ENCODE results near the gene TMEM178B.

Gene TMEM178B

DNA sequence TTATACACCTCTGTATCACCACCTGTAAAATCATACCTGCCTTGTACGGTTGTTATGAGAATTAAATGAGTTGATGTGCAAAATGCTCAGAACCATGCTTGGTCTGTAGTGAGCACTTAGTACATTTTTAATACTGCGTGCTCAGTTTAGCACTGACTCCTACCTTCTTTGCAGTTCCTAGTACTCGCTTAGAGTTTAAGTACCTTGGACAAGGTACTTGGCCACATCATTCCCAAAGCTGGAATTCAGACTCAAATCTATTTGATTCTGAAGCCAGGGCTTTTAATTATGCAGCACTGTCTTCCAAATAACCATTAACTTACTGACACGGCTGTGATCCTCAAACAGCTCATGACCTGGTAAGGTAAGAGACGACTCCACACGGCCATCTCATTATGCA is 377.4 kb downstream of the TMEM178B start:
- Histone ChIP-seq H3K14ac (ENCODE audit: low read length) (no peak overlapping the region), H2AK5ac (ENCODE audit: low read depth, low read length) (no peak overlapping the region), H2BK5ac (ENCODE audit: low read length) (no peak overlapping the region), H4K91ac (ENCODE audit: low read depth, low read length, poor library complexity) (no peak overlapping the region), H3K23ac (ENCODE audit: low read depth, low read length, poor library complexity) (no peak overlapping the region), H3K27ac (replicated peaks; ENCODE audit: low read length) (no peak overlapping the region), H3K9ac (ENCODE audit: low read depth, low read length, poor library complexity) (no peak overlapping the region), H3K4me2 (ENCODE audit: insufficient read depth, low read length, poor library complexity, severe bottlenecking) (no peak overlapping the region), H3K18ac (ENCODE audit: low read length) (no peak overlapping the region), H2AFZ (ENCODE audit: low read length) (no peak overlapping the region), H3K27me3 (ENCODE audit: control insufficient read depth in 3 of 3, insufficient read depth in 3 of 3, low read depth in 1 of 3, low read length in 3 of 3) (no peaks in the 10 kb centered on the region), H3K4ac (ENCODE audit: low read length) (no peak overlapping the region), H3K9me3 (replicated peaks in 1 of 2; ENCODE audit: control insufficient read depth in 2 of 2, insufficient read depth in 1 of 2, low read depth in 1 of 2, low read length in 2 of 2) (no peaks in the 10 kb centered on the region), H3K4me1 (ENCODE audit: control insufficient read depth in 2 of 2, insufficient read depth in 1 of 2, low read depth in 1 of 2, low read length in 2 of 2) (peaks cover 0 to 1% of the 10 kb centered on the region in 2 donors), H2BK15ac (ENCODE audit: low read length) (no peak overlapping the region), H3K79me1 (ENCODE audit: low read depth, low read length) (no peaks in the 10 kb centered on the region), H4K8ac (ENCODE audit: low read depth, low read length) (no peak overlapping the region), H3K36me3 (replicated peaks in 1 of 2; ENCODE audit: control insufficient read depth in 2 of 2, insufficient read depth in 2 of 2, low read length in 2 of 2) (no peaks in the 10 kb centered on the region), H3K4me3 (ENCODE audit: low read length in 2 of 2) (no peak overlapping the region), H2BK120ac (ENCODE audit: low read depth, low read length) (no peak overlapping the region), H2BK12ac (ENCODE audit: low read length) (no peak overlapping the region)
- no peak for DNase-seq (ENCODE audit: low spot score)
- no CpG with 5 or more reads among the region's 6 CpGs for WGBS, 2 donors (ENCODE audit: extremely low coverage in 2 of 2, insufficient read length in 2 of 2, insufficient replicate concordance in 1 of 2)

DNA sequence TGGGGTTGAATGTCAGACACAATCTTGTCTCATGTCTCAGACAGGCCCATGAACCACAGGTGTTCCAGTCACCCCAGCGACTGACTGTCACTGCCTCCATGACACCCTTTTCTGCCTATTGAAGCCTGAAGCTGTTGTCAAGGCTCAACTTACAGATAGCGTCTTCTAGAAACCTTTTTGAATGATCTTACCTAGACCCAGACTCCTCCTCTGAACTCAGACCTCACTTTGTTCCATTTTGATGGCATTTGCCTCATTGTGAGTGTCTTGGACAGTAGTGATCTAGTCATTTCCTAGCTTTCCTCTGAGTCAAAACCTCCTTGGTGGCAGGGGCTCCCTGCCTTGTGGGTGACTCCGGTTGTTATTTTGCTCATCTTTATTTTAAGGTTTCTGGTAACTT is 379.0 kb downstream of the TMEM178B start:
- DNase-seq (ENCODE audit: low spot score) = no peak
- Histone ChIP-seq H2BK120ac (ENCODE audit: low read depth, low read length) (no peak overlapping the region), H3K4me3 (ENCODE audit: low read length in 2 of 2) (no peak overlapping the region), H3K4me2 (ENCODE audit: insufficient read depth, low read length, poor library complexity, severe bottlenecking) (no peak overlapping the region), H3K79me1 (ENCODE audit: low read depth, low read length) (no peaks in the 10 kb centered on the region), H3K9ac (ENCODE audit: low read depth, low read length, poor library complexity) (no peak overlapping the region), H3K23ac (ENCODE audit: low read depth, low read length, poor library complexity) (no peak overlapping the region), H2BK15ac (ENCODE audit: low read length) (no peak overlapping the region), H3K27me3 (ENCODE audit: control insufficient read depth in 3 of 3, insufficient read depth in 3 of 3, low read depth in 1 of 3, low read length in 3 of 3) (no peaks in the 10 kb centered on the region), H3K36me3 (replicated peaks in 1 of 2; ENCODE audit: control insufficient read depth in 2 of 2, insufficient read depth in 2 of 2, low read length in 2 of 2) (no peaks in the 10 kb centered on the region), H2AK5ac (ENCODE audit: low read depth, low read length) (no peak overlapping the region), H2BK5ac (ENCODE audit: low read length) (no peak overlapping the region), H3K18ac (ENCODE audit: low read length) (no peak overlapping the region), H4K91ac (ENCODE audit: low read depth, low read length, poor library complexity) (no peak overlapping the region), H3K4ac (ENCODE audit: low read length) (no peak overlapping the region), H3K4me1 (ENCODE audit: control insufficient read depth in 2 of 2, insufficient read depth in 1 of 2, low read depth in 1 of 2, low read length in 2 of 2) (peaks cover 0 to 1% of the 10 kb centered on the region in 2 donors), H3K9me3 (replicated peaks in 1 of 2; ENCODE audit: control insufficient read depth in 2 of 2, insufficient read depth in 1 of 2, low read depth in 1 of 2, low read length in 2 of 2) (no peaks in the 10 kb centered on the region), H4K8ac (ENCODE audit: low read depth, low read length) (no peak overlapping the region), H3K14ac (ENCODE audit: low read length) (no peak overlapping the region), H2AFZ (ENCODE audit: low read length) (no peak overlapping the region), H3K27ac (replicated peaks; ENCODE audit: low read length) (no peak overlapping the region), H2BK12ac (ENCODE audit: low read length) (no peak overlapping the region)
- no CpG with 5 or more reads among the region's 3 CpGs for WGBS, 2 donors (ENCODE audit: extremely low coverage in 2 of 2, insufficient read length in 2 of 2, insufficient replicate concordance in 1 of 2)

DNA sequence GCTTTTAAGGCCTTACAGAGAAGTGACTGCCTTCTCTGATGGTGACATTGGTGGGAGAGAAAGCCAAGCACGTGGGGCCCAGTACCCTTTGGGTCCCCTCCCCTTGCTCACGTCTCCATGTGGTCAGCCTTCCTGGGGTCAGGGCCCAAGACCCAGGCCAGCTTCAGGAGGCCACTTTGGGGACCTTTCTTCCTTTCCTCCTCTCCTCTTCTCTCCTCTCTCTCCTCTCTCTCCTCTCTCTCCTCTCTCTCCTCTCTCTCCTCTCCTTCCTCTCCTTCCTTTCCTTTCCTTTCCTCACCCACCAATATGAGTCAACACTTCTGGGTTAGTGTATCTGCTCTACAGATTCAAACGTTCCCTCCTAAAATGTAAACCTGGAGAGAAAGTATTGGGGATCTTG is 380.5 kb downstream of the TMEM178B start:
- no peak for DNase-seq (ENCODE audit: low spot score)
- H3K4me2 ChIP-seq (ENCODE audit: insufficient read depth, low read length, poor library complexity, severe bottlenecking) = no peak overlapping the region
- no CpG with 5 or more reads among the region's 3 CpGs for WGBS, 2 donors (ENCODE audit: extremely low coverage in 2 of 2, insufficient read length in 2 of 2, insufficient replicate concordance in 1 of 2)
- H3K14ac ChIP-seq (ENCODE audit: low read length) = no peak overlapping the region
- no peak overlapping the region for H4K8ac ChIP-seq (ENCODE audit: low read depth, low read length)
- no peak overlapping the region for H3K27ac ChIP-seq (replicated peaks; ENCODE audit: low read length)
- H3K4me1 ChIP-seq (ENCODE audit: control insufficient read depth in 2 of 2, insufficient read depth in 1 of 2, low read depth in 1 of 2, low read length in 2 of 2) = no peaks in the 10 kb centered on the region
- no peak overlapping the region for H2AK5ac ChIP-seq (ENCODE audit: low read depth, low read length)
- no peak overlapping the region for H3K18ac ChIP-seq (ENCODE audit: low read length)
- no peaks in the 10 kb centered on the region for H3K79me1 ChIP-seq (ENCODE audit: low read depth, low read length)
- no peak overlapping the region for H2BK5ac ChIP-seq (ENCODE audit: low read length)
- H2BK120ac ChIP-seq (ENCODE audit: low read depth, low read length) = no peak overlapping the region
- H3K4me3 ChIP-seq (ENCODE audit: low read length in 2 of 2) = no peak overlapping the region
- H3K9ac ChIP-seq (ENCODE audit: low read depth, low read length, poor library complexity) = no peak overlapping the region
- no peaks in the 10 kb centered on the region for H3K9me3 ChIP-seq (replicated peaks in 1 of 2; ENCODE audit: control insufficient read depth in 2 of 2, insufficient read depth in 1 of 2, low read depth in 1 of 2, low read length in 2 of 2)
- no peaks in the 10 kb centered on the region for H3K36me3 ChIP-seq (replicated peaks in 1 of 2; ENCODE audit: control insufficient read depth in 2 of 2, insufficient read depth in 2 of 2, low read length in 2 of 2)
- H3K4ac ChIP-seq (ENCODE audit: low read length) = no peak overlapping the region
- H2BK12ac ChIP-seq (ENCODE audit: low read length) = no peak overlapping the region
- H2BK15ac ChIP-seq (ENCODE audit: low read length) = no peak overlapping the region
- no peak overlapping the region for H3K23ac ChIP-seq (ENCODE audit: low read depth, low read length, poor library complexity)
- H2AFZ ChIP-seq (ENCODE audit: low read length) = no peak overlapping the region
- H3K27me3 ChIP-seq (ENCODE audit: control insufficient read depth in 3 of 3, insufficient read depth in 3 of 3, low read depth in 1 of 3, low read length in 3 of 3) = no peaks in the 10 kb centered on the region
- H4K91ac ChIP-seq (ENCODE audit: low read depth, low read length, poor library complexity) = no peak overlapping the region

DNA sequence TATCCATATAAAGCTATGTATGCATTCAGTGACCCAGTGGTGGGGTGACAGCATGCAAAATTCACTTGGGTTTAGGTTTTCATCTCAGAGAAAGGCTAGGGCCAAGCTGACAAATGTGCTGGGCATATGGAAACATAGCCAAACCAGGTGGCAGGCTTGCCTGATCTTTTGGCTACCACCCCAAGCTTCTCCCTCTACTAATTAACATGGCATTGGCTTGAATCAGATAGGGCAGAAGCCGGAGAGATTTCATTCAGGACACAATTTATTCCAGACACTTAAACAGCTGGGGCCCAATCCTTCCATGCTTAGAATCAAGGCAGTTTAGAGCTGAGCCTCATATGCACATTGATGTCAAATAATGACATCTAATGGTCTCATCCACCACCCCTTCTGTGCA is 381.9 kb downstream of the TMEM178B start:
- Histone ChIP-seq H2BK15ac (ENCODE audit: low read length) (no peak overlapping the region), H2BK5ac (ENCODE audit: low read length) (no peak overlapping the region), H3K23ac (ENCODE audit: low read depth, low read length, poor library complexity) (no peak overlapping the region), H2BK12ac (ENCODE audit: low read length) (no peak overlapping the region), H3K14ac (ENCODE audit: low read length) (no peak overlapping the region), H3K4me3 (ENCODE audit: low read length in 2 of 2) (no peak overlapping the region), H3K27me3 (ENCODE audit: control insufficient read depth in 3 of 3, insufficient read depth in 3 of 3, low read depth in 1 of 3, low read length in 3 of 3) (no peaks in the 10 kb centered on the region), H2BK120ac (ENCODE audit: low read depth, low read length) (no peak overlapping the region), H3K27ac (replicated peaks; ENCODE audit: low read length) (no peak overlapping the region), H3K4me1 (ENCODE audit: control insufficient read depth in 2 of 2, insufficient read depth in 1 of 2, low read depth in 1 of 2, low read length in 2 of 2) (peaks cover 2 to 3% of the 10 kb centered on the region in 2 donors), H3K4ac (ENCODE audit: low read length) (no peak overlapping the region), H4K91ac (ENCODE audit: low read depth, low read length, poor library complexity) (no peak overlapping the region), H3K18ac (ENCODE audit: low read length) (no peak overlapping the region), H4K8ac (ENCODE audit: low read depth, low read length) (no peak overlapping the region), H2AFZ (ENCODE audit: low read length) (no peak overlapping the region), H2AK5ac (ENCODE audit: low read depth, low read length) (no peak overlapping the region), H3K9me3 (replicated peaks in 1 of 2; ENCODE audit: control insufficient read depth in 2 of 2, insufficient read depth in 1 of 2, low read depth in 1 of 2, low read length in 2 of 2) (no peaks in the 10 kb centered on the region), H3K4me2 (ENCODE audit: insufficient read depth, low read length, poor library complexity, severe bottlenecking) (no peak overlapping the region), H3K9ac (ENCODE audit: low read depth, low read length, poor library complexity) (no peak overlapping the region), H3K79me1 (ENCODE audit: low read depth, low read length) (no peaks in the 10 kb centered on the region), H3K36me3 (replicated peaks in 1 of 2; ENCODE audit: control insufficient read depth in 2 of 2, insufficient read depth in 2 of 2, low read length in 2 of 2) (no peaks in the 10 kb centered on the region)
- WGBS, 2 donors (ENCODE audit: extremely low coverage in 2 of 2, insufficient read length in 2 of 2, insufficient replicate concordance in 1 of 2) = no CpG with 5 or more reads among the region's 1 CpG
- no peak for DNase-seq (ENCODE audit: low spot score)
